ENCODE measurements around the gene ZFR2. TPM values are rescaled to one million over a fixed set of nuclear protein-coding genes. Genes with fewer than 3 reads are reported as not detected.
"Not testable (repeated sequence)": the region's sequence is repeated elsewhere in the genome, so short reads cannot be mapped to it uniquely, and the experiment has no call there.

Gene ZFR2
- total RNA-seq, 1 donor from 2014 or later, result 4.7 TPM

- H3K27me3 Mint-ChIP-seq, result peaks cover 4% of the 10 kb centered on the region
Measured at GRCh38 chr19:3897936-3898335, 29.1 kb upstream of the ZFR2 start.

DNA sequence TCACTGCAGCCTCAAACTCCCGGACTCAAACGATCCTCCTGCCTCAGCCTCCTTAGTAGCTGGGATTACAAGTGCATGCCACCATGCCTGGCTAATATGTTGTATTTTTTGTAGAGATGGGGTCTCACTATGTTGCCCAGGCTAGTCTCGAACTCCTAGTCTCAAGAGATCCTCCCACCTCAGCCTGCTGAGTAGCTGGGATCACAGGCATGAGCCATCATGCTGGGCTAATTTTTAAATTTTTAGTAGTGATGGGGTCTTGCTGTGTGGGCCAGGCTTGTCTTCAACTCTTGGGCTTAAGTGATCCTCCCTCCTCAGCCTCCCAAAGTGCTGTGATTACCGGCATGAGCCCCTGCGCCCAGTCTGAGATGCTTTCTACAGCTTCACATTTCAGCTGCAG is 26.9 kb upstream of the ZFR2 start:
- Mint-ChIP-seq H3K4me1 (ENCODE audit: unreplicated experiment) (no peaks in the 10 kb centered on the region), H3K27me3 (peaks cover 4% of the 10 kb centered on the region), H3K4me3 (no peak overlapping the region), H3K27ac (no peak overlapping the region), H3K36me3 (no peaks in the 10 kb centered on the region), H3K9me3 (no peaks in the 10 kb centered on the region)
- no peak for TF ChIP-seq CTCF (conservative IDR thresholded peaks at IDR 0.05)
- DNase-seq (ENCODE audit: extremely low spot score, unreplicated experiment), result no peak

More at GRCh38 chr19:3897936-3898335, 29.1 kb upstream of the ZFR2 start:
- H3K36me3 Mint-ChIP-seq, result no peaks in the 10 kb centered on the region
- no peaks in the 10 kb centered on the region for H3K9me3 Mint-ChIP-seq
- H3K4me1 Mint-ChIP-seq (ENCODE audit: unreplicated experiment), result no peaks in the 10 kb centered on the region
- TF ChIP-seq CTCF (conservative IDR thresholded peaks at IDR 0.05), result no peak
- no peak overlapping the region for H3K4me3 Mint-ChIP-seq
- no peak overlapping the region for H3K27ac Mint-ChIP-seq
- no peak for DNase-seq (ENCODE audit: extremely low spot score, unreplicated experiment)

GRCh38 chr19:3894959-3895358 is 26.1 kb upstream of the ZFR2 start:
- H3K27me3 Mint-ChIP-seq; H3K27ac Mint-ChIP-seq; H3K9me3 Mint-ChIP-seq; H3K36me3 Mint-ChIP-seq; H3K4me1 Mint-ChIP-seq (ENCODE audit: unreplicated experiment); H3K4me3 Mint-ChIP-seq; DNase-seq (ENCODE audit: extremely low spot score, unreplicated experiment): not testable (repeated sequence)

DNA sequence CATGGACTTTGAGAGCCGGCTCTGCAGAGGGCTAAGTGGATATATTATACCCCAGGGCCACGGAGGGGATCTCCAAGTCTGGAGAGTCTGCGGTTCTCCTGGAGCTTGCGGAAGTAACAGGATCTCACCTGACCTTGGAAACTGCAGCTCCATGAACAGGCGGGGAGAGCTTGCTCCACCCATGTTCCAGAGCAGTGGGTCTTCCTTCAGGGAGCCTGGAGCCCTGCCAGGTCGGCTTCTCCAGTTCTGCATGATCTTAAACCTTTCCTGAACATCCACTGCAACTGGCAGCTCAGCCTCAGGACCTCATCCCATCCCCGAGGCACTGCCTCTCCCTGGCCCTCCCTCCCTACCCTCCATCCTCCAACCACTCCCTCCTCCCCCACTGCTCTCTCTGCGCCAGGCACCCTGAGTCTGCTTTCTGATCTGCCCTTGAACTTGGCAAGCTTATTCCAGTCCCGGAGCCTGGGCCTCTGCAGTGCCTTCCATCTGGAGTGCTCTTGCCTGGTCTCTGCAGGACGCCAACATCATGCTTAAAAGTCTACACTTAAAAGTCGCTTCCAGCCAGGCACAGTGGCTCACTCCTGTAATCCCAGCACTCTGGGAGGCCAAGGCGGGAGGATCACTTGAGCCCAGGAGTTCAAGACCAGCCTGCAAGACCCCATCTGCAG is 24.8 kb upstream of the ZFR2 start:
- Mint-ChIP-seq H3K27ac (no peak overlapping the region), H3K9me3 (no peaks in the 10 kb centered on the region), H3K4me3 (no peak overlapping the region), H3K36me3 (no peaks in the 10 kb centered on the region), H3K4me1 (ENCODE audit: unreplicated experiment) (no peaks in the 10 kb centered on the region), H3K27me3 (no peaks in the 10 kb centered on the region)
- no peak for DNase-seq (ENCODE audit: extremely low spot score, unreplicated experiment)
- no peak for TF ChIP-seq CTCF (conservative IDR thresholded peaks at IDR 0.05)

GRCh38 chr19:3890591-3890990 is 21.8 kb upstream of the ZFR2 start:
- no peak overlapping the region for H3K27ac Mint-ChIP-seq
- no peak overlapping the region for H3K4me3 Mint-ChIP-seq
- no peaks in the 10 kb centered on the region for H3K4me1 Mint-ChIP-seq (ENCODE audit: unreplicated experiment)
- no peak for DNase-seq (ENCODE audit: extremely low spot score, unreplicated experiment)
- no peaks in the 10 kb centered on the region for H3K36me3 Mint-ChIP-seq
- TF ChIP-seq CTCF (conservative IDR thresholded peaks at IDR 0.05), result no peak
- H3K27me3 Mint-ChIP-seq, result no peaks in the 10 kb centered on the region
- no peaks in the 10 kb centered on the region for H3K9me3 Mint-ChIP-seq

GRCh38 chr19:3882041-3882384 is 13.2 kb upstream of the ZFR2 start:
- H3K27me3 Mint-ChIP-seq, result peaks cover 52% of the 10 kb centered on the region
- H3K4me1 Mint-ChIP-seq (ENCODE audit: unreplicated experiment), result no peaks in the 10 kb centered on the region
- no peak for TF ChIP-seq CTCF (conservative IDR thresholded peaks at IDR 0.05)
- no peaks in the 10 kb centered on the region for H3K36me3 Mint-ChIP-seq
- H3K27ac Mint-ChIP-seq, result no peak overlapping the region
- DNase-seq (ENCODE audit: extremely low spot score, unreplicated experiment), result no peak
- no peaks in the 10 kb centered on the region for H3K9me3 Mint-ChIP-seq
- no peak overlapping the region for H3K4me3 Mint-ChIP-seq
